CD4-positive, CD25-positive, alpha-beta regulatory T cell (primary cell): ENCODE measurements around the gene SSTR3. TPM values are rescaled to one million over a fixed set of nuclear protein-coding genes. Genes with fewer than 3 reads are reported as not detected.
"Not testable (repeated sequence)": the region's sequence is repeated elsewhere in the genome, so short reads cannot be mapped to it uniquely, and the experiment has no call there.

Experiments used
- ATAC-seq, 2 donors: fragments of 150-1000 bp; cut with Tn5 transposase; one replicate each; pipeline ENCODE4 v1.10.0; 2021; ENCODE audit warnings: low read depth in 2 of 2, moderate number of reproducible peaks in 2 of 2, moderate library complexity in 1 of 2
- DNase-seq, 3 donors: peaks; one replicate each; pipeline versions ENCODE4 v3.0.0 to v3.0.0-alpha.2; 2012 to 2022; ENCODE audit warnings: mixed read lengths in 1 of 3
- H3K27ac ChIP-seq: one replicate; pipeline ENCODE4 v1.7.0; 2013; ENCODE audit warnings: mild to moderate bottlenecking, low read length; ENCODE audit not compliant: insufficient read depth, poor library complexity, severe bottlenecking
- H3K27me3 ChIP-seq: one replicate; pipeline ENCODE4 v1.7.0; 2013; ENCODE audit warnings: low read length; ENCODE audit not compliant: control insufficient read depth, insufficient read depth
- H3K36me3 ChIP-seq: one replicate; pipeline ENCODE4 v1.7.0; 2013; ENCODE audit warnings: mild to moderate bottlenecking, low read length, moderate library complexity; ENCODE audit not compliant: control insufficient read depth, insufficient read depth
- H3K4me1 ChIP-seq: 2 replicates; pipeline ENCODE4 v1.7.0; 2013; ENCODE audit warnings: mild to moderate bottlenecking, low read length; ENCODE audit not compliant: insufficient read depth, control insufficient read depth, poor library complexity, severe bottlenecking
- H3K4me3 ChIP-seq: one replicate; pipeline ENCODE4 v1.7.0; 2013; ENCODE audit warnings: low read depth, mild to moderate bottlenecking, low read length, moderate library complexity
- H3K9me3 ChIP-seq, 2 experiments: 1 replicate in 1 of 2; 2 replicates in 1 of 2; pipeline ENCODE4 v1.7.0; 2013; ENCODE audit warnings: low read length in 2 of 2, mild to moderate bottlenecking in 1 of 2, moderate library complexity in 1 of 2; ENCODE audit not compliant: control insufficient read depth in 2 of 2
- H3K27ac Mint-ChIP-seq, 3 donors: one replicate each; pipeline ENCODE4 v1.8.0; 2020 to 2022; ENCODE audit warnings: mild to moderate bottlenecking in 3 of 3, mixed read lengths in 3 of 3, moderate library complexity in 2 of 3
- H3K27me3 Mint-ChIP-seq: one replicate; pipeline ENCODE4 v1.8.0; 2022; ENCODE audit warnings: mild to moderate bottlenecking, mixed read lengths
- H3K36me3 Mint-ChIP-seq: one replicate; pipeline ENCODE4 v1.8.0; 2020; ENCODE audit warnings: mixed read lengths
- H3K4me1 Mint-ChIP-seq, 4 donors: one replicate each; pipeline ENCODE4 v1.8.0; 2020 to 2022; ENCODE audit warnings: mixed read lengths in 4 of 4, mild to moderate bottlenecking in 1 of 4
- H3K4me3 Mint-ChIP-seq, 4 donors: one replicate each; pipeline ENCODE4 v1.8.0; 2020 to 2022; ENCODE audit warnings: mild to moderate bottlenecking in 4 of 4, mixed read lengths in 4 of 4, moderate library complexity in 3 of 4
- H3K9me3 Mint-ChIP-seq, 7 donors: one replicate each; pipeline ENCODE4 v1.8.0; 2020 to 2022; ENCODE audit warnings: mixed read lengths in 7 of 7, mild to moderate bottlenecking in 3 of 7, moderate library complexity in 2 of 7
- polyA plus RNA-seq, 4 donors: library from polyadenylated mRNA; unstranded; fragments of 300-500 nt; fragmentation: Illumina TruSeq; gene quantifications; one replicate each; pipeline ENCODE4 v1.2.3, GENCODE V29; 2021
- total RNA-seq: library from RNA; stranded (reverse); gene quantifications from one replicate; pipeline ENCODE4 v1.2.3, GENCODE V29; 2022

The SSTR3 gene
- total and polyA plus RNA-seq, 5 donors from 2014 or later: 2.5 to 4.4 (median 4.3) TPM

- peaks cover 100% of the 10 kb centered on the region for H3K4me1 ChIP-seq
- peak overlapping the region; percentile 32 for H3K4me3 ChIP-seq
- Mint-ChIP-seq H3K27ac (peak overlapping the region; percentile 91 to 99 (median 96)), H3K27me3 (no peaks in the 10 kb centered on the region), H3K9me3 (peaks cover 0 to 1% (median 0%) of the 10 kb centered on the region in 7 donors), H3K4me3 (peak overlapping the region; percentile 81 to 98 (median 88)), H3K4me1 (peaks cover 10 to 99% (median 59%) of the 10 kb centered on the region in 4 donors), H3K36me3 (peaks cover 62% of the 10 kb centered on the region)
- H3K9me3 ChIP-seq: no peaks in the 10 kb centered on the region
- DNase-seq (no peak), ATAC-seq (no peak)
- H3K27ac ChIP-seq: peak overlapping the region; percentile 77
- H3K27me3 ChIP-seq: no peaks in the 10 kb centered on the region
- H3K36me3 ChIP-seq: peaks cover 71% of the 10 kb centered on the region
These were observed 22.7 kb upstream of the SSTR3 start for GRCh38 chr22:37234736-37235711.

- H3K9me3 ChIP-seq: no peaks in the 10 kb centered on the region
- peaks cover 100% of the 10 kb centered on the region for H3K4me1 ChIP-seq
- no peaks in the 10 kb centered on the region for H3K27me3 ChIP-seq
- no peak for ATAC-seq
- H3K9me3 Mint-ChIP-seq: peaks cover 0 to 1% (median 0%) of the 10 kb centered on the region in 7 donors
- no peak overlapping the region for H3K4me3 ChIP-seq
- H3K4me1 Mint-ChIP-seq: peaks cover 10 to 99% (median 61%) of the 10 kb centered on the region in 4 donors
- peak overlapping the region; percentile 91 to 99 (median 99) for H3K27ac Mint-ChIP-seq
- no peak for DNase-seq
- H3K27me3 Mint-ChIP-seq: no peaks in the 10 kb centered on the region
- H3K36me3 ChIP-seq: peaks cover 63% of the 10 kb centered on the region
- H3K27ac ChIP-seq: peak overlapping the region; percentile 77
- H3K36me3 Mint-ChIP-seq: peaks cover 69% of the 10 kb centered on the region
- H3K4me3 Mint-ChIP-seq: peak overlapping the region; percentile 29 to 98 (median 76)
These were observed 21.7 kb upstream of the SSTR3 start for GRCh38 chr22:37233751-37234631.

- not testable (repeated sequence) for ATAC-seq, H3K27me3 Mint-ChIP-seq, DNase-seq, H3K9me3 Mint-ChIP-seq, H3K27me3 ChIP-seq, H3K4me3 ChIP-seq, H3K9me3 ChIP-seq
- Mint-ChIP-seq H3K4me3 (peak overlapping the region in 3 of 4 donors; percentile 65 to 83 (median 80)), H3K36me3 (peaks cover 67% of the 10 kb centered on the region), H3K27ac (peak overlapping the region; percentile 91 to 99 (median 95)), H3K4me1 (peaks cover 10 to 99% (median 59%) of the 10 kb centered on the region in 4 donors)
- Histone ChIP-seq H3K27ac (peak overlapping the region; percentile 97), H3K36me3 (peaks cover 63% of the 10 kb centered on the region), H3K4me1 (peaks cover 100% of the 10 kb centered on the region)
These were observed 21.1 kb upstream of the SSTR3 start for GRCh38 chr22:37233371-37233750.

- Mint-ChIP-seq H3K4me3 (peak overlapping the region; percentile 78 to 88 (median 83)), H3K27me3 (no peaks in the 10 kb centered on the region), H3K27ac (peak overlapping the region; percentile 99 to 100 (median 100)), H3K9me3 (peaks cover 0 to 1% (median 0%) of the 10 kb centered on the region in 7 donors), H3K36me3 (peaks cover 61% of the 10 kb centered on the region), H3K4me1 (peaks cover 10 to 99% (median 51%) of the 10 kb centered on the region in 4 donors)
- peak overlapping the region; percentile 26 for H3K4me3 ChIP-seq
- H3K36me3 ChIP-seq: peaks cover 66% of the 10 kb centered on the region
- no peaks in the 10 kb centered on the region for H3K9me3 ChIP-seq
- ATAC-seq: no peak
- peak in 1 of 3 donors; percentile 48 for DNase-seq
- peak overlapping the region; percentile 97 for H3K27ac ChIP-seq
- peaks cover 100% of the 10 kb centered on the region for H3K4me1 ChIP-seq
- no peaks in the 10 kb centered on the region for H3K27me3 ChIP-seq
These were observed 20.1 kb upstream of the SSTR3 start for GRCh38 chr22:37232140-37232998.

GRCh38 chr22:37231406-37232139, 19.3 kb upstream of the SSTR3 start:
- peaks cover 0 to 1% (median 0%) of the 10 kb centered on the region in 7 donors for H3K9me3 Mint-ChIP-seq
- peak overlapping the region; percentile 26 for H3K4me3 ChIP-seq
- peak overlapping the region; percentile 78 to 88 (median 83) for H3K4me3 Mint-ChIP-seq
- peaks cover 97% of the 10 kb centered on the region for H3K4me1 ChIP-seq
- no peaks in the 10 kb centered on the region for H3K27me3 ChIP-seq
- peak overlapping the region; percentile 99 to 100 (median 100) for H3K27ac Mint-ChIP-seq
- no peak for ATAC-seq
- DNase-seq: peak; percentile 34 to 65 (median 50)
- H3K27me3 Mint-ChIP-seq: no peaks in the 10 kb centered on the region
- peaks cover 58% of the 10 kb centered on the region for H3K36me3 Mint-ChIP-seq
- peaks cover 63% of the 10 kb centered on the region for H3K36me3 ChIP-seq
- H3K27ac ChIP-seq: peak overlapping the region; percentile 97
- H3K4me1 Mint-ChIP-seq: peaks cover 10 to 92% (median 48%) of the 10 kb centered on the region in 4 donors
- no peaks in the 10 kb centered on the region for H3K9me3 ChIP-seq

- Mint-ChIP-seq H3K9me3 (peaks cover 0 to 1% (median 0%) of the 10 kb centered on the region in 7 donors), H3K4me3 (peak overlapping the region; percentile 83 to 90 (median 86)), H3K27ac (peak overlapping the region; percentile 99 to 100 (median 100)), H3K27me3 (no peaks in the 10 kb centered on the region), H3K36me3 (peaks cover 59% of the 10 kb centered on the region), H3K4me1 (peaks cover 10 to 92% (median 47%) of the 10 kb centered on the region in 4 donors)
- H3K36me3 ChIP-seq: peaks cover 63% of the 10 kb centered on the region
- peak overlapping the region; percentile 97 for H3K27ac ChIP-seq
- ATAC-seq (peak; percentile 28 to 38), DNase-seq (peak; percentile 60 to 93 (median 61))
- H3K27me3 ChIP-seq: no peaks in the 10 kb centered on the region
- no peaks in the 10 kb centered on the region for H3K9me3 ChIP-seq
- peak overlapping the region; percentile 34 for H3K4me3 ChIP-seq
- peaks cover 97% of the 10 kb centered on the region for H3K4me1 ChIP-seq
These were observed 18.6 kb upstream of the SSTR3 start for GRCh38 chr22:37230673-37231405.
